ENCODE results near the gene WDR55. TPM values are rescaled to one million over a fixed set of nuclear protein-coding genes. Genes with fewer than 3 reads are reported as not detected.

The WDR55 gene
- total and polyA plus RNA-seq, 2 of the 4 experiments (the other 2 are of a cell fraction), result 19.0 to 20.4 TPM

- no peak overlapping the region for H3K4me2 ChIP-seq (ENCODE audit: low read depth, low read length)
- no peak overlapping the region for H2BK5ac ChIP-seq (ENCODE audit: low read depth, low read length, poor library complexity, severe bottlenecking)
- H4K8ac ChIP-seq (ENCODE audit: low read depth in 2 of 2, low read length in 2 of 2), result no peak overlapping the region
- WGBS, 2 experiments (ENCODE audit: extremely low coverage in 2 of 2, insufficient read length in 1 of 2), result no CpG with 5 or more reads among the region's 4 CpGs
- no peak overlapping the region for H2AFZ ChIP-seq (replicated peaks; ENCODE audit: low read length, poor library complexity)
- no peak overlapping the region for H4K91ac ChIP-seq (ENCODE audit: insufficient read depth, low read depth, low read length)
- no peak overlapping the region for H2AK5ac ChIP-seq (ENCODE audit: low read depth, low read length)
- no peak overlapping the region for H2BK20ac ChIP-seq (ENCODE audit: low read depth, low read length)
- no peak overlapping the region for H3K14ac ChIP-seq (replicated peaks; ENCODE audit: low read depth, low read length)
- peaks cover 4 to 6% of the 10 kb centered on the region in 2 experiments; a peak in 1 of 4 replicates for H3K79me1 ChIP-seq (ENCODE audit: low read depth in 1 of 2, low read length in 2 of 2)
- H3K4ac ChIP-seq (ENCODE audit: low read depth, low read length), result no peak overlapping the region
- intact Hi-C loops (cut with micrococcal nuclease), result no loop called here
- H3K23ac ChIP-seq (ENCODE audit: low read depth, low read length), result no peak overlapping the region
- H3K56ac ChIP-seq (ENCODE audit: extremely low read depth, insufficient read depth, low read length), result no peak overlapping the region
- H2AK9ac ChIP-seq (replicated peaks; ENCODE audit: low read depth, low read length, poor library complexity), result no peak overlapping the region
- H3K9me1 ChIP-seq (ENCODE audit: insufficient read depth, low read length), result no peaks in the 10 kb centered on the region
- CTCF ChIA-PET, result no interaction called here
- H4K20me1 ChIP-seq (ENCODE audit: insufficient read depth, low read length), result 0 out of 2 replicates have a peak, but pooled peaks cover 5% of the 10 kb centered on the region
- H3K27ac ChIP-seq (ENCODE audit: insufficient read depth, low read length), result no peak overlapping the region
- no peaks in the 10 kb centered on the region for H3K27me3 ChIP-seq (ENCODE audit: control insufficient read depth, insufficient read depth, low read length)
- no peaks in the 10 kb centered on the region for H3K9me3 ChIP-seq (ENCODE audit: control insufficient read depth, insufficient read depth, low read length)
- in situ Hi-C loops (cut with MboI; ENCODE audit: low sequenced_read_pairs), result no loop called here
- no peak overlapping the region for H2BK15ac ChIP-seq (ENCODE audit: low read depth, low read length)
- dilution Hi-C loops (cut with HindIII; ENCODE audit: low sequenced_read_pairs, unreplicated experiment), result no loop called here
- BruUV-seq (replicated peaks), result no TSS peak
- H3K4me1 ChIP-seq (ENCODE audit: control insufficient read depth, insufficient read depth, low read length), result no peaks in the 10 kb centered on the region
- POLR2A ChIA-PET (ENCODE audit: unreplicated experiment), result no interaction called here
- DNase-seq, result no peak
- TF ChIP-seq, protein P1, sequence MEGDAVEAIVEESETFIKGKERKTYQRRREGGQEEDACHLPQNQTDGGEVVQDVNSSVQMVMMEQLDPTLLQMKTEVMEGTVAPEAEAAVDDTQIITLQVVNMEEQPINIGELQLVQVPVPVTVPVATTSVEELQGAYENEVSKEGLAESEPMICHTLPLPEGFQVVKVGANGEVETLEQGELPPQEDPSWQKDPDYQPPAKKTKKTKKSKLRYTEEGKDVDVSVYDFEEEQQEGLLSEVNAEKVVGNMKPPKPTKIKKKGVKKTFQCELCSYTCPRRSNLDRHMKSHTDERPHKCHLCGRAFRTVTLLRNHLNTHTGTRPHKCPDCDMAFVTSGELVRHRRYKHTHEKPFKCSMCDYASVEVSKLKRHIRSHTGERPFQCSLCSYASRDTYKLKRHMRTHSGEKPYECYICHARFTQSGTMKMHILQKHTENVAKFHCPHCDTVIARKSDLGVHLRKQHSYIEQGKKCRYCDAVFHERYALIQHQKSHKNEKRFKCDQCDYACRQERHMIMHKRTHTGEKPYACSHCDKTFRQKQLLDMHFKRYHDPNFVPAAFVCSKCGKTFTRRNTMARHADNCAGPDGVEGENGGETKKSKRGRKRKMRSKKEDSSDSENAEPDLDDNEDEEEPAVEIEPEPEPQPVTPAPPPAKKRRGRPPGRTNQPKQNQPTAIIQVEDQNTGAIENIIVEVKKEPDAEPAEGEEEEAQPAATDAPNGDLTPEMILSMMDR (conservative IDR thresholded peaks at IDR 0.05; ENCODE audit: low read depth, low read length), result no peak
- TF ChIP-seq RAD21 (IDR thresholded peaks at IDR 0.05; ENCODE audit: low read length), result no peak
- no peak for TF ChIP-seq RFX5 (IDR thresholded peaks at IDR 0.05; ENCODE audit: low read depth, low read length)
- TF ChIP-seq BHLHE40 (IDR thresholded peaks at IDR 0.05; ENCODE audit: low read depth, low read length), result no peak
- TF ChIP-seq, protein P2, sequence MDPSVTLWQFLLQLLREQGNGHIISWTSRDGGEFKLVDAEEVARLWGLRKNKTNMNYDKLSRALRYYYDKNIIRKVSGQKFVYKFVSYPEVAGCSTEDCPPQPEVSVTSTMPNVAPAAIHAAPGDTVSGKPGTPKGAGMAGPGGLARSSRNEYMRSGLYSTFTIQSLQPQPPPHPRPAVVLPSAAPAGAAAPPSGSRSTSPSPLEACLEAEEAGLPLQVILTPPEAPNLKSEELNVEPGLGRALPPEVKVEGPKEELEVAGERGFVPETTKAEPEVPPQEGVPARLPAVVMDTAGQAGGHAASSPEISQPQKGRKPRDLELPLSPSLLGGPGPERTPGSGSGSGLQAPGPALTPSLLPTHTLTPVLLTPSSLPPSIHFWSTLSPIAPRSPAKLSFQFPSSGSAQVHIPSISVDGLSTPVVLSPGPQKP (IDR thresholded peaks at IDR 0.05; ENCODE audit: borderline replicate concordance, low read depth, low read length), result no peak
- TF ChIP-seq CHD1 (IDR thresholded peaks at IDR 0.05; ENCODE audit: low read depth, low read length), result no peak
- TF ChIP-seq CEBPB (IDR thresholded peaks at IDR 0.05; ENCODE audit: low read depth, low read length), result no peak
- no peak for TF ChIP-seq POLR2A (IDR thresholded peaks at IDR 0.05; ENCODE audit: low read depth, low read length)
- TF ChIP-seq MAZ (IDR thresholded peaks at IDR 0.05; ENCODE audit: borderline replicate concordance, low read depth, low read length), result no peak
- TF ChIP-seq MAFK (IDR thresholded peaks at IDR 0.05; ENCODE audit: low read depth, low read length), result no peak
- no peak for TF ChIP-seq FOS (IDR thresholded peaks at IDR 0.05; ENCODE audit: low read depth, low read length)
- no peak overlapping the region for H3K18ac ChIP-seq (ENCODE audit: low read depth, low read length)
- H3K36me3 ChIP-seq (ENCODE audit: control insufficient read depth, insufficient read depth, low read length), result peaks cover 17% of the 10 kb centered on the region
- no peak overlapping the region for H2BK120ac ChIP-seq (ENCODE audit: low read depth, low read length)
- no peak for ATAC-seq (ENCODE audit: low read depth)
- H3K4me3 ChIP-seq (ENCODE audit: insufficient read depth, low read depth, low read length), result no peak overlapping the region
- H4K5ac ChIP-seq (ENCODE audit: low read depth, low read length), result no peak overlapping the region
- no peak overlapping the region for H3K9ac ChIP-seq (ENCODE audit: low read depth, low read length)
Observed at GRCh38 chr5:140707812-140708211, 43.1 kb downstream of the WDR55 start.
